Astrocyte (in vitro differentiated cells and primary cell): ENCODE measurements around the gene DENND6B. TPM values are rescaled to one million over a fixed set of nuclear protein-coding genes. Genes with fewer than 3 reads are reported as not detected.
"Not testable (repeated sequence)": the region's sequence is repeated elsewhere in the genome, so short reads cannot be mapped to it uniquely, and the experiment has no call there.

Source experiments
- DNase-seq: peaks from one replicate; pipeline ENCODE4 v3.0.0-alpha.2; 2010; ENCODE audit warnings: low read depth
- FAIRE-seq: peaks from 2 replicates; lab custom pipeline; 2011; peaks lifted over from hg19 to GRCh38; lab: Jason Lieb, UNC
- H2AFZ ChIP-seq: 2 replicates; pipeline ENCODE4 v1.6.0; 2012; ENCODE audit warnings: low read depth, low read length, inconsistent platforms
- H3K27ac ChIP-seq: 2 replicates; pipeline ENCODE4 v1.5.1; 2011; ENCODE audit warnings: low read depth, low read length, inconsistent platforms
- H3K27me3 ChIP-seq: 2 replicates; pipeline ENCODE4 v1.6.0; 2011; ENCODE audit warnings: low read length, inconsistent platforms; ENCODE audit not compliant: insufficient read depth
- H3K36me3 ChIP-seq: 2 replicates; pipeline ENCODE4 v1.5.1; 2011; ENCODE audit warnings: low read length, inconsistent platforms; ENCODE audit not compliant: insufficient read depth
- H3K4me1 ChIP-seq: 2 replicates; pipeline ENCODE4 v1.5.1; 2011; ENCODE audit warnings: low read length, inconsistent platforms; ENCODE audit not compliant: insufficient read depth
- H3K4me2 ChIP-seq: 2 replicates; pipeline ENCODE4 v1.6.0; 2012; ENCODE audit warnings: low read length, inconsistent platforms
- H3K4me3 ChIP-seq: 2 replicates; pipeline ENCODE4 v1.5.1; 2011; ENCODE audit warnings: low read depth, mild to moderate bottlenecking, low read length, inconsistent platforms; ENCODE audit not compliant: insufficient read depth
- H3K79me2 ChIP-seq: 2 replicates; pipeline ENCODE4 v1.6.0; 2012; ENCODE audit warnings: mild to moderate bottlenecking, low read length, inconsistent platforms; ENCODE audit not compliant: insufficient read depth
- H3K9ac ChIP-seq: 2 replicates; pipeline ENCODE4 v1.6.0; 2012; ENCODE audit warnings: mild to moderate bottlenecking, low read length, inconsistent platforms
- H3K9me3 ChIP-seq: 2 replicates; pipeline ENCODE4 v1.5.1; 2012; ENCODE audit warnings: low read depth, mild to moderate bottlenecking, low read length, inconsistent platforms; ENCODE audit not compliant: insufficient read depth
- H4K20me1 ChIP-seq: 2 replicates; pipeline ENCODE4 v1.6.0; 2012; ENCODE audit warnings: low read length, inconsistent platforms; ENCODE audit not compliant: insufficient read depth
- H3K27ac Mint-ChIP-seq: one replicate; pipeline ENCODE4 v1.8.0; 2021; ENCODE audit warnings: mild to moderate bottlenecking, mixed read lengths; ENCODE audit not compliant: unreplicated experiment
- H3K27me3 Mint-ChIP-seq: one replicate; pipeline ENCODE4 v1.8.0; 2021; ENCODE audit warnings: low read depth, mixed read lengths; ENCODE audit not compliant: unreplicated experiment
- H3K36me3 Mint-ChIP-seq: one replicate; pipeline ENCODE4 v1.8.0; 2021; ENCODE audit warnings: low read depth, mixed read lengths; ENCODE audit not compliant: unreplicated experiment
- H3K4me1 Mint-ChIP-seq: one replicate; pipeline ENCODE4 v1.8.0; 2021; ENCODE audit warnings: low read depth, mixed read lengths; ENCODE audit not compliant: unreplicated experiment
- H3K4me3 Mint-ChIP-seq: one replicate; pipeline ENCODE4 v1.8.0; 2021; ENCODE audit warnings: mild to moderate bottlenecking, moderate library complexity, mixed read lengths; ENCODE audit not compliant: unreplicated experiment
- H3K9me3 Mint-ChIP-seq: one replicate; pipeline ENCODE4 v1.8.0; 2021; ENCODE audit warnings: mild to moderate bottlenecking, mixed read lengths; ENCODE audit not compliant: unreplicated experiment
- EZH2 ChIP-seq: IDR thresholded peaks from 2 replicates; pipeline ENCODE4 v1.6.1; 2012; ENCODE audit warnings: mild to moderate bottlenecking, low read length, inconsistent platforms; ENCODE audit not compliant: insufficient read depth
- total RNA-seq: library from RNA; stranded (reverse); gene quantifications from 2 replicates; pipeline ENCODE4 v1.2.1, GENCODE V29; 2021
- TF ChIP-seq, protein P1 (sequence below): IDR thresholded peaks from 2 replicates; pipeline ENCODE4 v1.5.1; 2011; ENCODE audit warnings: low read depth, mild to moderate bottlenecking, inconsistent platforms, low read length, moderate library complexity; ENCODE audit not compliant: insufficient read depth

Gene DENND6B
- total RNA-seq, 1 donor from 2014 or later = 5.4 TPM

DNA sequence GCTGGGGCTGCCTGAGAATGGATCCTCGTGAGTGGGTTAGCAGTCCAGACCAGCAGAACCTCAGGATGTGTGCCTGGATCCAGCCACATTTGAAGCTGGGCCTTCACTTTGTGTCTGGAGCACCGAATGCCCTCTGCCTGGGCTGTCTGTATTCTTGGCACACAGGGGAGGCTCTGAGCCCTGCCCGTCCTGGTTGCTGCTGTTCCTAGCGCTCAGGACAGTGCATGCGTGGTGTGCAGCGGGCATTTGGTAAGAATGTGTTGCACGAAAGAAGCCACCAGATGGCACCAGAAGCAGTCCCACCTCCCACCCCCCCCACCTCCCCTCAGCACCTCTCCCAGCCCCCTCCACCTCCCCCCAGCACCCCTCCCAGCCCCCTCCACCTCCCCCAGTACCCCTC lies 52.5 kb downstream of the DENND6B start:
- Mint-ChIP-seq H3K36me3 (peaks cover 2% of the 10 kb centered on the region), H3K27ac (peak overlapping the region; percentile 18), H3K4me3 (no peak overlapping the region), H3K4me1 (peaks cover 8% of the 10 kb centered on the region), H3K9me3 (no peaks in the 10 kb centered on the region), H3K27me3 (no peaks in the 10 kb centered on the region)
- H3K27me3 ChIP-seq = no peaks in the 10 kb centered on the region
- H3K9ac ChIP-seq = no peak overlapping the region
- TF ChIP-seq, protein P1, sequence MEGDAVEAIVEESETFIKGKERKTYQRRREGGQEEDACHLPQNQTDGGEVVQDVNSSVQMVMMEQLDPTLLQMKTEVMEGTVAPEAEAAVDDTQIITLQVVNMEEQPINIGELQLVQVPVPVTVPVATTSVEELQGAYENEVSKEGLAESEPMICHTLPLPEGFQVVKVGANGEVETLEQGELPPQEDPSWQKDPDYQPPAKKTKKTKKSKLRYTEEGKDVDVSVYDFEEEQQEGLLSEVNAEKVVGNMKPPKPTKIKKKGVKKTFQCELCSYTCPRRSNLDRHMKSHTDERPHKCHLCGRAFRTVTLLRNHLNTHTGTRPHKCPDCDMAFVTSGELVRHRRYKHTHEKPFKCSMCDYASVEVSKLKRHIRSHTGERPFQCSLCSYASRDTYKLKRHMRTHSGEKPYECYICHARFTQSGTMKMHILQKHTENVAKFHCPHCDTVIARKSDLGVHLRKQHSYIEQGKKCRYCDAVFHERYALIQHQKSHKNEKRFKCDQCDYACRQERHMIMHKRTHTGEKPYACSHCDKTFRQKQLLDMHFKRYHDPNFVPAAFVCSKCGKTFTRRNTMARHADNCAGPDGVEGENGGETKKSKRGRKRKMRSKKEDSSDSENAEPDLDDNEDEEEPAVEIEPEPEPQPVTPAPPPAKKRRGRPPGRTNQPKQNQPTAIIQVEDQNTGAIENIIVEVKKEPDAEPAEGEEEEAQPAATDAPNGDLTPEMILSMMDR = no peak
- TF ChIP-seq EZH2 = no peak
- H3K27ac ChIP-seq = no peak overlapping the region
- H3K36me3 ChIP-seq = peaks cover 3% of the 10 kb centered on the region
- H3K9me3 ChIP-seq = no peaks in the 10 kb centered on the region
- H3K4me3 ChIP-seq = no peak overlapping the region
- H4K20me1 ChIP-seq = peaks cover 40% of the 10 kb centered on the region
- H2AFZ ChIP-seq = no peak overlapping the region
- no peak for DNase-seq
- H3K4me2 ChIP-seq = no peak overlapping the region
- no peak for FAIRE-seq
- H3K4me1 ChIP-seq = peaks cover 13% of the 10 kb centered on the region
- H3K79me2 ChIP-seq = no peaks in the 10 kb centered on the region

DNA sequence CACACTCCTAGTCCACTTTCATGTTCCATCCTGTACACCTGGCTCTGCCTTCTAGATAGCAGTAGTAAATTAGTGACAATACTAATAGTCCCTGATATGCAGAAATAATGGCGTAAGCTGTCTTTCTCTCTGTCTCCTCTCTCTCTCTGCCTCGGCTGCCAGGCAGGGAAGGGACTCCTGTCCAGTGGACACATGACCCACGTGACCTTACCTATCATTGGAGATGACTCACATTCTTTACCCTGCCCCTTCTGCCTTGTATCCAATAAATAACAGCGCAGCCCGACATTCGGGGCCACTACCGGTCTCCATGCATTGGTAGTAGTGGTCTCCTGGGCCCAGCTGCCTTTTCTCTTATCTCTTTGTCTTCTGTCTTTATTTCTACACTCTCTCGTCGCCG lies 53.0 kb downstream of the DENND6B start:
- not testable (repeated sequence) for FAIRE-seq, H2AFZ ChIP-seq, H3K36me3 Mint-ChIP-seq, H3K27me3 ChIP-seq, H3K4me1 Mint-ChIP-seq, DNase-seq, H3K27ac Mint-ChIP-seq, H3K4me3 ChIP-seq, H3K9ac ChIP-seq, H3K79me2 ChIP-seq, H3K9me3 ChIP-seq, H3K4me2 ChIP-seq, H3K27ac ChIP-seq, H3K36me3 ChIP-seq, H3K27me3 Mint-ChIP-seq, H3K9me3 Mint-ChIP-seq
- peak overlapping the region; percentile 66 for H3K4me3 Mint-ChIP-seq
- Histone ChIP-seq H4K20me1 (peaks cover 41% of the 10 kb centered on the region), H3K4me1 (peaks cover 17% of the 10 kb centered on the region)

- H2AFZ ChIP-seq, H3K27ac Mint-ChIP-seq, H3K27ac ChIP-seq, H3K36me3 ChIP-seq, H3K4me3 ChIP-seq, H3K4me2 ChIP-seq, FAIRE-seq, H3K9me3 ChIP-seq, H3K27me3 ChIP-seq, H3K36me3 Mint-ChIP-seq, H3K79me2 ChIP-seq, H3K9me3 Mint-ChIP-seq, H3K4me1 Mint-ChIP-seq, H3K27me3 Mint-ChIP-seq, H3K9ac ChIP-seq, DNase-seq, H3K4me3 Mint-ChIP-seq: not testable (repeated sequence)
- Histone ChIP-seq H4K20me1 (peaks cover 44% of the 10 kb centered on the region), H3K4me1 (peaks cover 17% of the 10 kb centered on the region)
Observed at GRCh38 chr22:50273352-50273751, 53.5 kb downstream of the DENND6B start.
